ENCODE measurements around the gene UGT2B28.
"Not testable (repeated sequence)": the region's sequence is repeated elsewhere in the genome, so short reads cannot be mapped to it uniquely, and the experiment has no call there.

The UGT2B28 gene

GRCh38 chr4:69317669-69318298, 37.5 kb downstream of the UGT2B28 start:
- TF ChIP-seq CTCF (IDR thresholded peaks at IDR 0.05; ENCODE audit: control insufficient read depth, insufficient read depth, low read depth, low read length, missing control alignments), result peak; percentile 17
- DNase-seq (ENCODE audit: low read depth); H3K4me3 ChIP-seq (ENCODE audit: control insufficient read depth, low read depth, low read length): not testable (repeated sequence)

DNA sequence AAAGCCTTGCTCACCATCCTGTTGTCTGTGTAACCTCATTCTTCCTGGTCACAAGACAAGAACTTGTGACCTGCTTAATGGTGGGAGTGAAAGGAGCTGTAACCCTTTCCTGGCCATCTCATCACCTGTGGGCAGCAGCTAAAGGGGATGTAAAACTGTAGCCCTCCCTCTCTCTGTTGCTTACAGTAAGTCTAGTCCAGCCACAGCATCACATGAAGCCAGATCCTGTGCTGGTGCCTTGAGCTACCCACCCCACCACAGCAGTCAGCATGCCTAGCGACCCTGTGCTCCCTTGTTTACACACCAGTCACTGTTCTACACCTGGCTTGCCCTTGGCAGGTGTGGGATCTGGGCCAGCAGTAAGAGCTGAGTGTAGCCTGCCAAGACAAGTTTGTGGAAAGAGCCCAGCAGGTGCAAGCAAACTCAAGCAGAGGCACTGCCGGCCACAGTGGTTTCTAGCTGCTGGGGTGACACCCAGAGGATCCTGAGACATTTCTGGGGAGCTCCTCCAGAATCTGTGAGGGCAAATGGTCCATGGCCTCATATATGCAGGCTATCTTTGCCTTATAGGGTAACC, 41.0 kb downstream of the UGT2B28 start:
- TF ChIP-seq CTCF (IDR thresholded peaks at IDR 0.05; ENCODE audit: control insufficient read depth, insufficient read depth, low read depth, low read length, missing control alignments), result no peak
- no peak overlapping the region for H3K4me3 ChIP-seq (ENCODE audit: control insufficient read depth, low read depth, low read length)
- DNase-seq (ENCODE audit: low read depth), result no peak

DNA sequence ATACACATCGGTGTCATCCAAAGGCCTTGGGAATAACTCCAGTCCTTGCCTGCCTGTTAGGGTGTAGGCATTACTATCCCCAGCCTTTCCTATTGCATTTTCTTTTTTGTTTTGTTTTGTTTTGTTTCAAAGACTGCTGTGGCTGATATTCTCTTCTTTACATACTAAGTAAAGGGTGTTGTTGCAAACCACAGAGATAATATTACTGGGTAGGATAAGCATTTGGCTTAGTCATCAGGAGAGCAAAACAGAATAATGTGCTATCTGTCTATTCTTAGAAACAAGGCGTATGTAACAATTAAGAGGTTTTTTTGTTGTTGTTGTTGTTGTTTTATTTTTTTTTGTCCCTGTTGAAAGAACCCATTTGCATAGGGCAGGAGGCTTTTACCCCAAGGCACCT, 41.8 kb downstream of the UGT2B28 start:
- H3K4me3 ChIP-seq (ENCODE audit: control insufficient read depth, low read depth, low read length), result no peak overlapping the region
- TF ChIP-seq CTCF (IDR thresholded peaks at IDR 0.05; ENCODE audit: control insufficient read depth, insufficient read depth, low read depth, low read length, missing control alignments), result no peak
- no peak for DNase-seq (ENCODE audit: low read depth)

DNA sequence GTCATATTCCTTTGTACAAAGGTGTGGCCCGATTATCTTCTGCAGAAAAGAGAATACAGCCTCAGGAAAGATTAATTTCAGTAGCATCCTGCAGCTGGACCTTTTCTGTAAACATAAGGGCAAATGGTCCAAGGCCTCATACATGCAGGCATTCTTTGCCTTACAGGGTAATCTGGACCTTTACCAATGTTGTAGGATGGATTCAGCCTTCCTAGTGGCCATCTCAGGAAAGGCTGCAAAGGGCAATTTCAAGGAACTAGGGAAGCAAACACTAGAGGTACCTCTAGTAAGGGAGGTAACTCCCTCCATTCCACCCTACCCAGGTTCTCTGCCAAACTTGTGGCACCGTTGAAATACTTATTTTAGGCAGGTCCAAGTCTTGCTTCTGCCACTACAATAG, 43.0 kb downstream of the UGT2B28 start:
- DNase-seq (ENCODE audit: low read depth), result no peak
- no peak overlapping the region for H3K4me3 ChIP-seq (ENCODE audit: control insufficient read depth, low read depth, low read length)
- TF ChIP-seq CTCF (IDR thresholded peaks at IDR 0.05; ENCODE audit: control insufficient read depth, insufficient read depth, low read depth, low read length, missing control alignments), result no peak

- no peak for TF ChIP-seq CTCF (IDR thresholded peaks at IDR 0.05; ENCODE audit: control insufficient read depth, insufficient read depth, low read depth, low read length, missing control alignments)
- no peak overlapping the region for H3K4me3 ChIP-seq (ENCODE audit: control insufficient read depth, low read depth, low read length)
- no peak for DNase-seq (ENCODE audit: low read depth)
Observed at GRCh38 chr4:69330345-69331047, 50.2 kb downstream of the UGT2B28 start.

- not testable (repeated sequence) for DNase-seq (ENCODE audit: low read depth); H3K4me3 ChIP-seq (ENCODE audit: control insufficient read depth, low read depth, low read length)
Observed at GRCh38 chr4:69331304-69331703, 51.0 kb downstream of the UGT2B28 start.

DNA sequence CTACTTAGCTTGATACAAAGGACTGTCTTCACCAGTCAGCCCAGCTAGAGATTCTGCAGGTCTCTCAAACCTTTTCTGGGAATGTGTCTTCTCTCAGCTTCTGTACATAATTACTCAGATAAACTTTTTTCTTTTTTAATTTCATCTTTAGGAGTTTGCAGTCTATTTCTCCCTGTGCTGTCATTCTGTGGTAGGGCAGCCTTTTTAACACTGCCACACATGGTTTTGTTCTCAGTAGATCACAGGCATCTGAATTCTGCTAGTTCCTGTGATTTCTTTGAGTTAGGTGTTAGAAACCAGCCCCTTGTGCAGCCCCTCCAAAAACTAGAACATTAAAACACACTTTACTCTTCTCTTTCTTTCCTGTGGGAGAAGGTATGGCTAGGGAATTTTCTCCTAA, 55.2 kb downstream of the UGT2B28 start:
- DNase-seq (ENCODE audit: low read depth); H3K4me3 ChIP-seq (ENCODE audit: control insufficient read depth, low read depth, low read length): not testable (repeated sequence)

DNA sequence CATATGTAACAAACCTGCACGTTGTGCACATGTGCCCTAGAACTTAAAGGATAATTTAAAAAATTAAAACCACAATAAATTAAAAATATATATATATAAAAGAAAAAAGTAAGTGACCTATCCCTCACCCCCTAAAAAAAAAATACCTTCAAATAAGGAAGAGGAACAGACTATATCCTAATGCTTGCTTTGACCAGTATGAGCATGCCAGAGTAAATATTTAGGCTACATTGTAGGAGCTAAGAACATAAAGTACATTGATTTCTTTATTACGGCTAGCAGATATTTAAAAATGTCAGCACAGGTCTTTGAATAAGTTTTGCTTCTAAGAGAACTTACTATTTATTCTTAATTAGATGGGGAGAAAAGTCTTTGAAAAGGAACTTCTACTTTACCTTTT, 62.8 kb downstream of the UGT2B28 start:
- DNase-seq (ENCODE audit: low read depth); H3K4me3 ChIP-seq (ENCODE audit: control insufficient read depth, low read depth, low read length): not testable (repeated sequence)

DNA sequence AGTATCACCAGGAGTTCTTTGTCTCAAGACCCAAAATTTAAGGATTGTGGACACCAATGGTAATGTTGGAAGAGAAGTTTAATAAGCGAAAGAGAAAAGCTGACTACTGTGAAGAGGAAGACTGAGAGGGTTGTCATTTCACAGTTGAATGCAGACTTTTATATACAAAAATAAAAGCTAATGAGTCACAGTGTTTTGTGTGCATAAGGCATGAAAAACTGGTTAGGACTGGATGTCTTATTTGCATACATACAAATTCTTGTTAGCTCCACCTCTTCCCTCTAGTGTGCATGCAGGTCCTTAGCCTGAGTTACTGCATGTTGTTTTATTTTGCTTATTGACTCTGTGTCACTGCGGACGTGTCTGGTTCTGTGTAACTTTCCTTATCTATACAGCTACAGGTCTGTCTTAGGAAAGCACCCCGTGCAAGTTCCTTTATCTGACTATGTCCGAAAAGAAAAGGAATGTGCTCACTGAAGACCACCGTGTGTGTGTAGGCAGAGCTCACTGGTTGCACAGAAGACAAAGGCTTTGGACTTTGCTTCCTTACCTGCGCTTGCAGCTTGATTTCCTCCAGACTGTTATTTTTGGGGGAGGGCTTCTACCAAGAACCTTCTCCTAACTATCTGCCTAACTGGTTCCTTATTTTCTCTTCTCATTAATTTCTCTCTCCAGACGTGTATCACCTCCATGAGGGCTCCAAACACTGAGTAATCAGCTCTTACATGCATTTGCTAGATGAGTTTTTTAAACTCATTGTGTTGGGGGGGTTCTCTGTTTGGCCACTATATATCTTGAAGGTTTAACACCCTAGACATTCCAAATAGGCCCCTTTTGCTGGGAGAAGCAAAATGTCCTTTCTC, 63.5 kb downstream of the UGT2B28 start:
- DNase-seq (ENCODE audit: low read depth); H3K4me3 ChIP-seq (ENCODE audit: control insufficient read depth, low read depth, low read length): not testable (repeated sequence)
